ENCODE data around the gene CDC14B.

The CDC14B gene

DNA sequence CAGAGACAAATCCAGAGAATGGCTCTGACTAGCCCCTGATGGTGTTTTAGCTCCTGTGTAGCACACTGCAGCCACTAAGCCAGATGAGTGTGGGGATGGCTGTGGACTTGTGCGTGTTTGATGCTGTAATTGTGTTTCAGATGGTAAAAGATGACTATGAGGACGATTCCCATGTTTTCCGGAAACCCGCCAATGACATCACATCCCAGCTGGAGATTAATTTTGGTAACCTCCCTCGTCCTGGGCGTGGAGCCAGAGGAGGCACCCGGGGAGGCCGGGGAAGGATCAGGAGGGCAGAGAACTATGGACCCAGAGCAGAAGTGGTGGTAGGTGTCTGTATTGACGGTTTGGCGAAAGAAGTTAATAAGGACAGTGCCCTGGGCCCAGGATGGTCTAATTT is 131.7 kb downstream of the CDC14B start:
- Histone ChIP-seq H3K9me3 (ENCODE audit: low read depth, low read length) (no peaks in the 10 kb centered on the region), H3K36me3 (ENCODE audit: insufficient read depth, low read length) (peaks cover 62% of the 10 kb centered on the region), H3K4me3 (no peak overlapping the region), H3K27ac (no peak overlapping the region), H3K9ac (ENCODE audit: insufficient read length) (no peak overlapping the region)
- TF ChIP-seq POLR2AphosphoS5 (IDR thresholded peaks at IDR 0.05; ENCODE audit: borderline replicate concordance, low read depth, low read length) (no peak), EZH2 (IDR thresholded peaks at IDR 0.05) (no peak), FOXP2 (optimal IDR thresholded peaks at IDR 0.05; ENCODE audit: control extremely low read depth, extremely low read length, insufficient read depth) (no peak)
- DNase-seq (ENCODE audit: low read depth, low spot score), result no peak

DNA sequence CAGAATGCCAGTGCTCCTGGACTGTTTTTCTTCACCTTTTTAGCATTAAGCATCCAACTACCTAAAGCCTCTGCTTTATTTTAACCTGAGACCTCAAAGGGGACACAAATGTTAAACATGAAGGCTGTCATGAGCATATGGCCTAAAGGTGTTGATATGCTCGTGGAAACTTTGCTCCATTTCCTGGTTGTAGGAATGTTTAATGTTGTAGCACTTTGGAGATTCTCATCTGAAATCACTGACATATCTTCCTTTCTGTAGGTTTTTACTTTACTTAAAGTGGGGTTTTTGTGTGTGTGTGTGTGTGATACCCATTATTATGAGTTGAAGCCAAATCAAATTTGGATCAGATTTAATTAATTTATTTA is 132.6 kb downstream of the CDC14B start:
- Histone ChIP-seq H3K9ac (ENCODE audit: insufficient read length) (no peak overlapping the region), H3K4me3 (no peak overlapping the region), H3K9me3 (ENCODE audit: low read depth, low read length) (no peaks in the 10 kb centered on the region), H3K36me3 (ENCODE audit: insufficient read depth, low read length) (peaks cover 68% of the 10 kb centered on the region), H3K27ac (no peak overlapping the region)
- DNase-seq (ENCODE audit: low read depth, low spot score), result no peak
- no peak for TF ChIP-seq EZH2 (IDR thresholded peaks at IDR 0.05)
- TF ChIP-seq FOXP2 (optimal IDR thresholded peaks at IDR 0.05; ENCODE audit: control extremely low read depth, extremely low read length, insufficient read depth), result no peak
- TF ChIP-seq POLR2AphosphoS5 (IDR thresholded peaks at IDR 0.05; ENCODE audit: borderline replicate concordance, low read depth, low read length), result no peak

DNA sequence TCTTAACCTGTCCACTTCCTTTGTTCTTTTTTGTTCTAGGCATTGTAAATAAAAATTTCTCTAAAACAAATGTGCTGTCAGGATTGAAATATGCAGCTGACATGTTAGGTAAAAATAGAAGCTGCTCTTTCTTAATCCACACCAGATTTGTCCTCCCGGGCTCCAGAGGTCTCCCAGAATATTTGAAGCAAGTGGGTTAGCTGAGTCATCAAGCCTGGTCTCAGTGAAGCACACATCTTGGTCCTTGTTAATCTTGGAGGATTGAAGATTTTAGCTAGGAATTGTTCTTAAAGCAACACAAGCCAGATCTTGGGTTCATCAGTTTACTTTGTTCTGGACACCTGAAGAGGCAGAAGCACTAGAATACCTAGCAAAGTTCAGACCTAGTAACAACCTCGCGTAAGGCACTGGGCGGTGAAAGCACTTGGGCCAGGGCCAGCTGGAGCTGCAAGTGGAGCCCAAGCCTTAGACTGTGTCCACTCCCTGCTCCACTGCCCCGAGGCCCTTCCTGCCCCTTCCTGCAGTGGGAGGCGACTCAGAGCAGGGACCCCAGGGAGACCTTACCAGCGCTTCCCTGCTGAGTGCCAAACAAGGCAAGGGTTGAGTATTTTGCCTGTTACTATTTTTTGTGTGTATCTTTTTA is 133.1 kb downstream of the CDC14B start:
- DNase-seq (ENCODE audit: low read depth, low spot score), result no peak
- no peak for TF ChIP-seq EZH2 (IDR thresholded peaks at IDR 0.05)
- no peak for TF ChIP-seq FOXP2 (optimal IDR thresholded peaks at IDR 0.05; ENCODE audit: control extremely low read depth, extremely low read length, insufficient read depth)
- no peak for TF ChIP-seq POLR2AphosphoS5 (IDR thresholded peaks at IDR 0.05; ENCODE audit: borderline replicate concordance, low read depth, low read length)
- no peak overlapping the region for H3K9ac ChIP-seq (ENCODE audit: insufficient read length)
- H3K27ac ChIP-seq, result no peak overlapping the region
- peaks cover 63% of the 10 kb centered on the region for H3K36me3 ChIP-seq (ENCODE audit: insufficient read depth, low read length)
- H3K9me3 ChIP-seq (ENCODE audit: low read depth, low read length), result no peaks in the 10 kb centered on the region
- no peak overlapping the region for H3K4me3 ChIP-seq

DNA sequence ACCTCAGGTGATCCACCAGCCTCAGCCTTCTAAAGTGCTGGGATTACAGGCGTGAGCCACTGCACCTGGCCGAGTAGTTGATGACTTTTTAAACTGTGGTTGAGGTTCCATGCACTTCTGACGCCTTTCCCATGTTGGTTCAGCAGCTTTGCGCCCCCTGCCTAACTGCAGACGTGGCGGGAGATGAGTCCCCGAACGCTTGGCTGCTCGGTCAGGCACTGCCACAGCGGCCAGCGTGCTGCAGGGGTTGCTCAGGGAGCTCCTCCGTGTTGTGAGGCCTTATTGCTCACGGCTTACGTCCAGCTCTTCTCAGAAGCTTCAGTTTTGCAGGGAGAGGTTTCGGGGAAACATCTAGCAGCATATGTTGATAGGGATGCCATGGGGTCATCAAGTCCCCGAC is 134.4 kb downstream of the CDC14B start:
- TF ChIP-seq EZH2 (IDR thresholded peaks at IDR 0.05), result no peak
- TF ChIP-seq FOXP2 (optimal IDR thresholded peaks at IDR 0.05; ENCODE audit: control extremely low read depth, extremely low read length, insufficient read depth), result no peak
- TF ChIP-seq POLR2AphosphoS5 (IDR thresholded peaks at IDR 0.05; ENCODE audit: borderline replicate concordance, low read depth, low read length), result no peak
- Histone ChIP-seq H3K4me3 (no peak overlapping the region), H3K27ac (no peak overlapping the region), H3K36me3 (ENCODE audit: insufficient read depth, low read length) (peaks cover 51% of the 10 kb centered on the region), H3K9me3 (ENCODE audit: low read depth, low read length) (no peaks in the 10 kb centered on the region), H3K9ac (ENCODE audit: insufficient read length) (no peak overlapping the region)
- no peak for DNase-seq (ENCODE audit: low read depth, low spot score)

DNA sequence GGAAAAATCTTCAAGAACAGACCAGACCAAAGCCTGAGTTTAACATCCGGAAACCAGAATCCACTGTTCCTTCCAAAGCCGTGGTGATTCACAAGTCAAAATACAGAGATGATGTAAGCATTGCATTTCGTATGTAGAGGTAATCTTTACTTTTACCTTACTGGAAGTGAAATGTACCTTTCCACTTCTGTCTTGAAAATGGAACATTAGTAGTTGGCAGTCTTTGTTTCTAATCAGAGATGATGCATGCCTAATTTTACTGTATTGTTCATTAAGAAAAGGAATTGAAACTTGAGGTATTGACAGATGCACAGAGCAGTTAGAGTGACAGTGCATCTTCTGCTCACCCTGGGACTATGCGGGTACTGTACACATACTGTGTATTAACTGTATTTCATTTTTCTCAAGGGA is 135.1 kb downstream of the CDC14B start:
- no peak for DNase-seq (ENCODE audit: low read depth, low spot score)

DNA sequence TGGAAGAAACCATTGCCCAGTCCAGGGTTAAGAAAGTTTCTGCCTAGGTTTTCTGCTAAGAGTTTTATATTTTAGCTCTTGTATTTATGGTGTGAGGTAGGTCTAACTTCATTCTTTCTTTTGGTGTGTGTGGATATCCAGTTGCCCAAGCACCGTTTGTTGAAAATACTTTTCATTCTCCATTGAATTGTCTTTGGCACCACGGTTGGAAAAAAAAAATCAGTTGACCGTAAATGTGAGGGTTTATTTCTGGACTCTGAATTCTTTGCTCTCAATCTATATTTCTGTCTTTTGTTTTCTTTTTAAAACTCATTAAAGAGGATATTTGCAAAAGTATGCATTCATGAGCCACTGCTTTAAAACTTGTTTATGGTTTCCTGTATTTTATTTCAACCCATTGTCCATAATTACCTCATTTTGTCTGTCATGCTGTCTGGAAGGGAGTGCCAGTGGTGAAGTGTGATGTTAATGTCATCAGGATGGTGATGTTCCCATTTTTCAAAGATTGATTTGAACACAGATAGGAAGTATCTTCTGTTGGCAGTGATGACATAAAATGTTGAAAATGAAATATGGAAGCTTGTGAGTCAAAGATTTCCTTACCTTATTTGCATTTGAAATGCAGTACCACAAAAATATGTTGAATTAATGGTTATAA is 135.8 kb downstream of the CDC14B start:
- TF ChIP-seq POLR2AphosphoS5 (IDR thresholded peaks at IDR 0.05; ENCODE audit: borderline replicate concordance, low read depth, low read length) (no peak), EZH2 (IDR thresholded peaks at IDR 0.05) (no peak), FOXP2 (optimal IDR thresholded peaks at IDR 0.05; ENCODE audit: control extremely low read depth, extremely low read length, insufficient read depth) (no peak)
- DNase-seq (ENCODE audit: low read depth, low spot score), result no peak
- no peak overlapping the region for H3K27ac ChIP-seq
- H3K36me3 ChIP-seq (ENCODE audit: insufficient read depth, low read length), result peaks cover 39% of the 10 kb centered on the region
- no peak overlapping the region for H3K4me3 ChIP-seq
- H3K9me3 ChIP-seq (ENCODE audit: low read depth, low read length), result no peaks in the 10 kb centered on the region
- H3K9ac ChIP-seq (ENCODE audit: insufficient read length), result no peak overlapping the region

More for the DNA sequence above, 135.1 kb downstream of the CDC14B start:
- TF ChIP-seq FOXP2 (optimal IDR thresholded peaks at IDR 0.05; ENCODE audit: control extremely low read depth, extremely low read length, insufficient read depth) (no peak), POLR2AphosphoS5 (IDR thresholded peaks at IDR 0.05; ENCODE audit: borderline replicate concordance, low read depth, low read length) (no peak)
- no peak overlapping the region for H3K27ac ChIP-seq
- H3K9ac ChIP-seq (ENCODE audit: insufficient read length), result no peak overlapping the region
- no peak overlapping the region for H3K4me3 ChIP-seq
- H3K9me3 ChIP-seq (ENCODE audit: low read depth, low read length), result no peaks in the 10 kb centered on the region
- peaks cover 45% of the 10 kb centered on the region for H3K36me3 ChIP-seq (ENCODE audit: insufficient read depth, low read length)

DNA sequence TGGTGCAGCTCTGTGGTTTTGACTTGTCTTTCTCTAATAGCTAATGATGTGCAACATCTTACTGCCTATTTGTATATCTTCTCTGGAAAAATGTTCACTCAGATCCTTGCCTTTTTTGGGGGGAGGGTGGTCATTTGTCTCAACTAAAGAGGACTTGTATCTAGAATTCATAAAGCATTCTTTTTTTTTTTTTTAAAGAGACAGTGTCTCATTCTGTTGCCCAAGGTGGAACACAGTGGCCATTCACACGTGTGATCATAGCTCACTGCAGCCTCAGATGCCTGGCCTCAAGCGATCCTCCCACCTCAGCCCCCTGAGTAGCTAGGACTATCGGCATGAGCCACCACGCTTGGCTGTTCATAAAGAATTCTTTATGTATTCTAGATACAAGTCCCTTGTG is 136.4 kb downstream of the CDC14B start:
- Histone ChIP-seq H3K36me3 (ENCODE audit: insufficient read depth, low read length) (peaks cover 32% of the 10 kb centered on the region), H3K9me3 (ENCODE audit: low read depth, low read length) (no peaks in the 10 kb centered on the region), H3K27ac (no peak overlapping the region), H3K4me3 (no peak overlapping the region), H3K9ac (ENCODE audit: insufficient read length) (no peak overlapping the region)
- no peak for DNase-seq (ENCODE audit: low read depth, low spot score)
- no peak for TF ChIP-seq FOXP2 (optimal IDR thresholded peaks at IDR 0.05; ENCODE audit: control extremely low read depth, extremely low read length, insufficient read depth)
- no peak for TF ChIP-seq POLR2AphosphoS5 (IDR thresholded peaks at IDR 0.05; ENCODE audit: borderline replicate concordance, low read depth, low read length)
- TF ChIP-seq EZH2 (IDR thresholded peaks at IDR 0.05), result no peak

DNA sequence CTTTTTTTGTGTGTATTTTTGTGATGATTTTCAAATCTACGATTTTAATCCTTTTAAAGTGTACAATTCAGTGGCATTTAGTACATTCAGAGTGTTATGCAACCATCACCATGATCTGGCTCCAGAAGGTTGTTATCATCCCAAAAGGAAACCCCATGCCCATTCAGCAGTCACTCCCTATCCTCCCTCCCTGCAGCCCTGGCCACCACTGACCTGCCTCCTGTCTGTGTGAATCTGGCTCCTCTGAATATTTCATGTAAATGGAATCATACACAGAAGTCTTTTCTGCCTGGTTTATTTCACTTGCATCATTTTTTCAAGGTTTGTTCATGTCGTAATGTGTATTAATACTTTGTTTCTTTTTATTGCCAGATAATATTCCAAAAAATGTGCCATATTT is 137.2 kb downstream of the CDC14B start:
- DNase-seq (ENCODE audit: low read depth, low spot score), result no peak
- H3K4me3 ChIP-seq, result no peak overlapping the region
- H3K36me3 ChIP-seq (ENCODE audit: insufficient read depth, low read length), result peaks cover 25% of the 10 kb centered on the region
- H3K27ac ChIP-seq, result no peak overlapping the region
- H3K9me3 ChIP-seq (ENCODE audit: low read depth, low read length), result no peaks in the 10 kb centered on the region
- H3K9ac ChIP-seq (ENCODE audit: insufficient read length), result no peak overlapping the region
- TF ChIP-seq POLR2AphosphoS5 (IDR thresholded peaks at IDR 0.05; ENCODE audit: borderline replicate concordance, low read depth, low read length) (no peak), FOXP2 (optimal IDR thresholded peaks at IDR 0.05; ENCODE audit: control extremely low read depth, extremely low read length, insufficient read depth) (no peak), EZH2 (IDR thresholded peaks at IDR 0.05) (no peak)

Measured in SK-N-MC (cell line).